ENCODE results near the gene QPRT. TPM values are rescaled to one million over a fixed set of nuclear protein-coding genes. Genes with fewer than 3 reads are reported as not detected.

The QPRT gene
- total and polyA plus RNA-seq, 12 donors, result 48.8 to 325 (median 130) TPM

DNA sequence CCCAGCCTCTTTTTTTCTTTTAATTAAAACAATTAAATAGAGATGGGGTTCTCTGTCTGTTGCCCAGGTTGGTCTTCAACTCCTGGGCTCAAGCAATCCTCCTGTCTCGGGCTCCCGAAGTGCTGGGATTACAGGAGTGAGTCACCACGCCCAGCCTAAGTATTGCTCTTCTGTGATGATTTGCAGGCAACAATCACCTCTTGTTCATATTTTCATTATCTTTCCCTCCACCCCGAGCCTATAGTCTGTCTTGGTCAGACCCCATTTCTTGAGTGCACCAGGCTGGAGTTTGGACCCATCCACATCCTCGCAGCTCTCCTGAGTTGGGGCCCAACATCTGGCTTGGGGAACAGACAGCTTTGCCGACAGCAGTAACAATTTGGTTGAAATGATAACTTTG is 20.3 kb upstream of the QPRT start:
- Histone ChIP-seq H3K4me3 (no peak overlapping the region), H3K27me3 (no peaks in the 10 kb centered on the region), H3K36me3 (replicated peaks in 1 of 2) (no peaks in the 10 kb centered on the region), H3K4me1 (replicated peaks in 1 of 2) (no peaks in the 10 kb centered on the region), H3K27ac (no peak overlapping the region), H3K9me3 (replicated peaks in 1 of 3) (no peaks in the 10 kb centered on the region)
- no peak for DNase-seq
- intact Hi-C loops (cut with DNase I), result no loop called here
- WGBS, 4 donors, result 79 to 85% (median 84%) methylated on average over 6 of the region's 6 CpGs
- no peak for TF ChIP-seq POLR2A (IDR thresholded peaks at IDR 0.05)
- TF ChIP-seq, protein P1, sequence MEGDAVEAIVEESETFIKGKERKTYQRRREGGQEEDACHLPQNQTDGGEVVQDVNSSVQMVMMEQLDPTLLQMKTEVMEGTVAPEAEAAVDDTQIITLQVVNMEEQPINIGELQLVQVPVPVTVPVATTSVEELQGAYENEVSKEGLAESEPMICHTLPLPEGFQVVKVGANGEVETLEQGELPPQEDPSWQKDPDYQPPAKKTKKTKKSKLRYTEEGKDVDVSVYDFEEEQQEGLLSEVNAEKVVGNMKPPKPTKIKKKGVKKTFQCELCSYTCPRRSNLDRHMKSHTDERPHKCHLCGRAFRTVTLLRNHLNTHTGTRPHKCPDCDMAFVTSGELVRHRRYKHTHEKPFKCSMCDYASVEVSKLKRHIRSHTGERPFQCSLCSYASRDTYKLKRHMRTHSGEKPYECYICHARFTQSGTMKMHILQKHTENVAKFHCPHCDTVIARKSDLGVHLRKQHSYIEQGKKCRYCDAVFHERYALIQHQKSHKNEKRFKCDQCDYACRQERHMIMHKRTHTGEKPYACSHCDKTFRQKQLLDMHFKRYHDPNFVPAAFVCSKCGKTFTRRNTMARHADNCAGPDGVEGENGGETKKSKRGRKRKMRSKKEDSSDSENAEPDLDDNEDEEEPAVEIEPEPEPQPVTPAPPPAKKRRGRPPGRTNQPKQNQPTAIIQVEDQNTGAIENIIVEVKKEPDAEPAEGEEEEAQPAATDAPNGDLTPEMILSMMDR (IDR thresholded peaks at IDR 0.05), result no peak

DNA sequence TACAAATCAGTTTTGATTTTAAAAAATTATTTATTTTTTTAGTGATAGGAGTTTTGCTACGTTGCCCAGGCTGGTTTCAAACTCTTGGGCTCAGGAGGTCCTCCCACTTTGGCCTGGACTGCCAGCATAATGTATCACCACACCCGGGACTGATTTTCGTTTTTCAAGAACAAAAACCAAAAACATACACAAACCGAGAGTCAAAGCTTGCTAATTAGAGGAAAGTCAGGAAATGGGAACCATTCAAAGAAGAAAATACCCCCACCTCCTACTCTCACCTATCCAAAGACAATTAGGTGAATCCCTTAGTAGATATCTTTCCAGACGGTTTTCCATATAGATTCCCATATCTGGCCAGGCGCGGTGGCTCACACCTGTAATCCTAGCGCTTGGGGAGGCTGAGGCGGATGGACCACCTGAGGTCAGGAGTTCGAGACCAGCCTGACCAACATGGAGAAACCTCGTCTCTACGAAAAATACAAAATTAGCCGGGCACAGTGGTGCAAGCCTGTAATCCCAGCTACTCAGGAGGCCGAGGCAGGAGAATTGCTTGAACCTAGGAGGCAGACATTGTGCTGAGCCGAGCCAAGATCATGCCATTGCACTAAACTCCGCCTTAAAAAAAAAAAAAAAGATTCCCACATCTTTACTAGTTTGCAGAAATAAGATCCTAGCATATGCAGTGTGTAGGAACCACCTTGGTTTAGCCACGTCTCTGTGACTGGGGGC is 16.8 kb upstream of the QPRT start:
- Histone ChIP-seq H3K27me3 (peaks cover 5% of the 10 kb centered on the region), H3K27ac (no peak overlapping the region), H3K4me3 (no peak overlapping the region), H3K36me3 (replicated peaks in 1 of 2) (no peaks in the 10 kb centered on the region), H3K9me3 (replicated peaks in 1 of 3) (no peaks in the 10 kb centered on the region), H3K4me1 (replicated peaks in 1 of 2) (no peaks in the 10 kb centered on the region)
- WGBS, 4 donors, result 70 to 79% (median 75%) methylated on average over 17 of the region's 17 CpGs
- no peak for DNase-seq
- intact Hi-C loops (cut with DNase I), result no loop called here
- TF ChIP-seq, protein P1 (IDR thresholded peaks at IDR 0.05), result no peak
- no peak for TF ChIP-seq POLR2A (IDR thresholded peaks at IDR 0.05)

DNA sequence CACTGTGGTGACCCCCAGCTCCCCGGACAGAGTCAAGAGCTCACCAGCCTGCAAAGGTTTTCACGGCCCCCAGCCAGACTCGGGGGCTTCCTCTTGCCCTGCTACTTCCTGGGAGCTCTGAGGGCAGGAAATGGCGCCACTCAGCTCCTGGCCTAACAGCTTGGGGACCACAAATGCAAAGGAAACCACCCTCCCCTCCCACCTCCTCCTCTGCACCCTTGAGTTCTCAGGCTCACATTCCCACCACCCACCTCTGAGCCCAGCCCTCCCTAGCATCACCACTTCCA is 16.3 kb upstream of the QPRT start:
- H3K9me3 ChIP-seq (replicated peaks in 1 of 3), result no peaks in the 10 kb centered on the region
- H3K4me1 ChIP-seq (replicated peaks in 1 of 2), result no peaks in the 10 kb centered on the region
- no peak overlapping the region for H3K4me3 ChIP-seq
- H3K27me3 ChIP-seq, result peaks cover 5% of the 10 kb centered on the region
- TF ChIP-seq, protein P1 (IDR thresholded peaks at IDR 0.05), result no peak
- no peak for TF ChIP-seq POLR2A (IDR thresholded peaks at IDR 0.05)
- WGBS, 4 donors, result 37 to 80% (median 58%) methylated on average over 3 to 4 of the region's 4 CpGs
- H3K36me3 ChIP-seq (replicated peaks in 1 of 2), result no peaks in the 10 kb centered on the region
- intact Hi-C loops (cut with DNase I), result no loop called here
- H3K27ac ChIP-seq, result no peak overlapping the region
- no peak for DNase-seq

DNA sequence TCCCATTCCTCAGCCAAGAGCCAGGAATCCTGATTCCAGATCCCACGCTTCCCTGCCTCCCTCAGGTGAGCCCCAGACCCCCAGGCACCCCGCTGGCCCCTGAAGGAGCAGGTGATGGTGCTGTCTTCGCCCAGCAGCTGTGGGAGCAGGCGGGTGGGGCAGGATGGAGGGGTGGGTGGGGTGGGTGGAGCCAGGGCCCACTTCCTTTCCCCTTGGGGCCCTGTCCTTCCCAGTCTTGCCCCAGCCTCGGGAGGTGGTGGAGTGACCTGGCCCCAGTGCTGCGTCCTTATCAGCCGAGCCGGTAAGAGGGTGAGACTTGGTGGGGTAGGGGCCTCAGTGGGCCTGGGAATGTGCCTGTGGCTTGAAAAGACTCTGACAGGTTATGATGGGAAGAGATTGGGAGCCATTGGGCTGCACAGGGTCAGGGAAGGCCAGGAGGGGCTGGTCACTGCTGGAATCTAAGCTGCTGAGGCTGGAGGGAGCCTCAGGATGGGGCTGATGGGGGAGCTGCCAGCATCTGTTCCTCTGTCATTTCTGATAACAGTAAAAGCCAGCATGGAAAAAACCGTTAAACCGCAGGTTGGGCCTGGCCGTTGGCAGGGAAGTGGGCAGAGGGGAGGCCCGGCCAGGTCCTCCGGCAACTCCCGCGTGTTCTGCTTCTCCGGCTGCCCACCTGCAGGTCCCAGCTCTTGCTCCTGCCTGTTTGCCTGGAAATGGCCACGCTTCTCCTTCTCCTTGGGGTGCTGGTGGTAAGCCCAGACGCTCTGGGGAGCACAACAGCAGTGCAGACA is 15.8 kb upstream of the QPRT start, which contains the start of gene SPN:
SPN (plus strand) TSS at position 232 of the 791 bp plus-strand sequence; CDS start at position 714, 482 bp downstream.
- Histone ChIP-seq H3K4me3 (no peak within 1 kb of the TSS), H3K27me3 (peaks cover 5% of the 10 kb centered on the region)
- TF ChIP-seq POLR2A (IDR thresholded peaks at IDR 0.05), result no peak
- TF ChIP-seq, protein P1 (IDR thresholded peaks at IDR 0.05), result no peak

More for the DNA sequence above, 15.8 kb upstream of the QPRT start, which contains the start of gene SPN:
- 69 to 95% (median 75%) methylated on average over 8 to 18 of the region's 18 CpGs for WGBS, 4 donors
- no peaks in the 10 kb centered on the region for H3K36me3 ChIP-seq (replicated peaks in 1 of 2)
- H3K4me1 ChIP-seq (replicated peaks in 1 of 2), result no peaks in the 10 kb centered on the region
- no peak within 1 kb of the TSS for H3K27ac ChIP-seq
- no peaks in the 10 kb centered on the region for H3K9me3 ChIP-seq (replicated peaks in 1 of 3)
- intact Hi-C loops (cut with DNase I), result no loop called here
- no peak for DNase-seq

Measured in adrenal gland (tissue), 12 donors.